ENCODE data around the gene CCDC187.

DNA sequence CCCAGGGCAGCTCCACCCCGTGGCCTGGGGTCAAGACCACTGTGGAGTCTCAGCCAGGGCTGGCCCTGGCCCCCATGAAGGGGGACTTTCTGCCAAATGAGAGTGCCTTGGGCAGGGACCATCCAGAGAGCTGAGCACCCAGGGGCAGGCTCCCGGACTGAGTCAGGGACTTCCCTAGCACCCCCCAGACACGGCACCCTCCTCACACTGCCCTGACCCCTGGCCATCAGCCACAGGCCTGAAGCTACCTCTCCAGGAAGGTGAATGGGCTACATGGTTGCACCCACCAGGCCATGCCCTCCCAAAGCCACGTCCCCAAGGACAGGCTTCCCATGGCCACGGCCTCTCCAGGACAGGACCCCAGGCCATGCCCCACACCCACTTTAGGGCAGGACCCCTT is 9.5 kb downstream of the CCDC187 start:
- TF ChIP-seq, protein P1, sequence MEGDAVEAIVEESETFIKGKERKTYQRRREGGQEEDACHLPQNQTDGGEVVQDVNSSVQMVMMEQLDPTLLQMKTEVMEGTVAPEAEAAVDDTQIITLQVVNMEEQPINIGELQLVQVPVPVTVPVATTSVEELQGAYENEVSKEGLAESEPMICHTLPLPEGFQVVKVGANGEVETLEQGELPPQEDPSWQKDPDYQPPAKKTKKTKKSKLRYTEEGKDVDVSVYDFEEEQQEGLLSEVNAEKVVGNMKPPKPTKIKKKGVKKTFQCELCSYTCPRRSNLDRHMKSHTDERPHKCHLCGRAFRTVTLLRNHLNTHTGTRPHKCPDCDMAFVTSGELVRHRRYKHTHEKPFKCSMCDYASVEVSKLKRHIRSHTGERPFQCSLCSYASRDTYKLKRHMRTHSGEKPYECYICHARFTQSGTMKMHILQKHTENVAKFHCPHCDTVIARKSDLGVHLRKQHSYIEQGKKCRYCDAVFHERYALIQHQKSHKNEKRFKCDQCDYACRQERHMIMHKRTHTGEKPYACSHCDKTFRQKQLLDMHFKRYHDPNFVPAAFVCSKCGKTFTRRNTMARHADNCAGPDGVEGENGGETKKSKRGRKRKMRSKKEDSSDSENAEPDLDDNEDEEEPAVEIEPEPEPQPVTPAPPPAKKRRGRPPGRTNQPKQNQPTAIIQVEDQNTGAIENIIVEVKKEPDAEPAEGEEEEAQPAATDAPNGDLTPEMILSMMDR (IDR thresholded peaks at IDR 0.05 in 8 of 11, conservative IDR thresholded peaks at IDR 0.05 in 3 of 11), result no peak
- no peak for TF ChIP-seq POLR2A (IDR thresholded peaks at IDR 0.05)

All from spleen (tissue), 7 donors.